Nephron (organoid): ENCODE data around the gene ID2.

Source experiments
- H3K27ac Mint-ChIP-seq, 3 experiments: 2 replicates each; pipeline ENCODE4 v1.8.0; 2020; ENCODE audit warnings: mixed read lengths in 3 of 3, mild to moderate bottlenecking in 2 of 3, moderate library complexity in 1 of 3
- H3K27me3 Mint-ChIP-seq: 2 replicates; pipeline ENCODE4 v1.8.0; 2021; ENCODE audit warnings: low read depth, mild to moderate bottlenecking, moderate library complexity, mixed read lengths
- H3K36me3 Mint-ChIP-seq: 2 replicates; pipeline ENCODE4 v1.8.0; 2020; ENCODE audit warnings: low read depth, mixed read lengths
- H3K4me1 Mint-ChIP-seq: 2 replicates; pipeline ENCODE4 v1.8.0; 2020; ENCODE audit warnings: mixed read lengths
- H3K4me3 Mint-ChIP-seq, 3 experiments: 2 replicates each; pipeline ENCODE4 v1.8.0; 2020; ENCODE audit warnings: mild to moderate bottlenecking in 3 of 3, mixed read lengths in 3 of 3, moderate library complexity in 2 of 3
- H3K9me3 Mint-ChIP-seq: 2 replicates; pipeline ENCODE4 v1.8.0; 2020; ENCODE audit warnings: mixed read lengths
- CTCF ChIP-seq, 3 experiments: fragments of 200-600 bp; sonication (generic); IDR thresholded peaks; one replicate each; pipeline ENCODE4 v1.5.0; 2021; ENCODE audit warnings: antibody characterized with exemption in 3 of 3; ENCODE audit not compliant: unreplicated experiment in 3 of 3

ID2 gene

GRCh38 chr2:8636041-8636491 lies 45.8 kb upstream of the ID2 start:
- peak overlapping the region; percentile 99 for H3K27ac Mint-ChIP-seq
- H3K9me3 Mint-ChIP-seq = no peaks in the 10 kb centered on the region
- H3K4me1 Mint-ChIP-seq = peaks cover 61% of the 10 kb centered on the region
- TF ChIP-seq CTCF (IDR thresholded peaks at IDR 0.05; ENCODE audit: unreplicated experiment in 3 of 3) = no peak
- no peaks in the 10 kb centered on the region for H3K36me3 Mint-ChIP-seq
- H3K4me3 Mint-ChIP-seq = peak overlapping the region in 2 of 3 experiments; percentile 37 to 40
- H3K27me3 Mint-ChIP-seq = peaks cover 11% of the 10 kb centered on the region

GRCh38 chr2:8636721-8637636 lies 44.9 kb upstream of the ID2 start:
- Mint-ChIP-seq H3K27me3 (peaks cover 11% of the 10 kb centered on the region), H3K36me3 (no peaks in the 10 kb centered on the region), H3K27ac (peak overlapping the region; percentile 99), H3K9me3 (no peaks in the 10 kb centered on the region), H3K4me1 (peaks cover 68% of the 10 kb centered on the region), H3K4me3 (peak overlapping the region; percentile 40 to 62 (median 48))
- TF ChIP-seq CTCF (IDR thresholded peaks at IDR 0.05; ENCODE audit: unreplicated experiment in 3 of 3) = no peak

- peak overlapping the region; percentile 99 for H3K27ac Mint-ChIP-seq
- no peaks in the 10 kb centered on the region for H3K36me3 Mint-ChIP-seq
- no peak for TF ChIP-seq CTCF (IDR thresholded peaks at IDR 0.05; ENCODE audit: unreplicated experiment in 3 of 3)
- no peaks in the 10 kb centered on the region for H3K9me3 Mint-ChIP-seq
- H3K4me3 Mint-ChIP-seq = peak overlapping the region; percentile 29 to 44 (median 29)
- peaks cover 11% of the 10 kb centered on the region for H3K27me3 Mint-ChIP-seq
- peaks cover 77% of the 10 kb centered on the region for H3K4me1 Mint-ChIP-seq
Observed at GRCh38 chr2:8638327-8638726, 43.5 kb upstream of the ID2 start.

- H3K27ac Mint-ChIP-seq = peak overlapping the region; percentile 24 to 99 (median 99)
Observed at GRCh38 chr2:8639122-8639635, 42.7 kb upstream of the ID2 start.

GRCh38 chr2:8640498-8640897 lies 41.4 kb upstream of the ID2 start:
- H3K4me1 Mint-ChIP-seq = peaks cover 58% of the 10 kb centered on the region
- TF ChIP-seq CTCF (IDR thresholded peaks at IDR 0.05; ENCODE audit: unreplicated experiment in 3 of 3) = no peak

More at GRCh38 chr2:8639122-8639635, 42.7 kb upstream of the ID2 start:
- Mint-ChIP-seq H3K4me3 (no peak overlapping the region), H3K9me3 (no peaks in the 10 kb centered on the region), H3K4me1 (peaks cover 68% of the 10 kb centered on the region), H3K27me3 (peaks cover 11% of the 10 kb centered on the region), H3K36me3 (no peaks in the 10 kb centered on the region)
- TF ChIP-seq CTCF (IDR thresholded peaks at IDR 0.05; ENCODE audit: unreplicated experiment in 3 of 3) = no peak

More at GRCh38 chr2:8640498-8640897, 41.4 kb upstream of the ID2 start:
- Mint-ChIP-seq H3K9me3 (no peaks in the 10 kb centered on the region), H3K27me3 (peaks cover 11% of the 10 kb centered on the region), H3K27ac (peak overlapping the region in 2 of 3 experiments; percentile 99), H3K4me3 (no peak overlapping the region), H3K36me3 (no peaks in the 10 kb centered on the region)
